Liver (tissue), 9 donors: Measurements from ENCODE around the gene UBAP1L. TPM values are rescaled to one million over a fixed set of nuclear protein-coding genes. Genes with fewer than 3 reads are reported as not detected.

ENCODE experiments used
- DNase-seq: peaks from one replicate; pipeline ENCODE4 v3.0.0-alpha.2; 2017; ENCODE audit warnings: low spot score
- H3K27ac ChIP-seq, 2 donors: one replicate each; pipeline ENCODE4 v1.7.0; 2013; ENCODE audit warnings: inconsistent platforms in 2 of 2, low read length in 2 of 2, control low read depth in 1 of 2, low read depth in 1 of 2, mild to moderate bottlenecking in 1 of 2
- H3K27me3 ChIP-seq, 4 donors: one replicate each; pipeline versions ENCODE4 v1.6.1 to v1.7.0; 2013; ENCODE audit warnings: low read length in 3 of 4, inconsistent platforms in 1 of 4, mild to moderate bottlenecking in 1 of 4, moderate library complexity in 1 of 4; ENCODE audit not compliant: control insufficient read depth in 4 of 4, insufficient read depth in 4 of 4
- H3K36me3 ChIP-seq, 4 donors: one replicate each; pipeline versions ENCODE4 v1.6.1 to v1.7.0; 2013; ENCODE audit warnings: low read length in 3 of 4, mild to moderate bottlenecking in 3 of 4, low read depth in 1 of 4, moderate library complexity in 1 of 4; ENCODE audit not compliant: control insufficient read depth in 4 of 4, insufficient read depth in 3 of 4
- H3K4me1 ChIP-seq, 4 donors: one replicate each; pipeline versions ENCODE4 v1.6.1 to v1.7.0; 2013; ENCODE audit warnings: low read length in 3 of 4, mild to moderate bottlenecking in 3 of 4, moderate library complexity in 1 of 4; ENCODE audit not compliant: control insufficient read depth in 4 of 4, insufficient read depth in 4 of 4
- H3K4me3 ChIP-seq, 3 donors: one replicate each; pipeline versions ENCODE4 v1.6.1 to v1.7.0; 2013; ENCODE audit warnings: low read length in 3 of 3, control low read depth in 1 of 3, low read depth in 1 of 3, mild to moderate bottlenecking in 1 of 3
- H3K9ac ChIP-seq, 2 donors: one replicate each; pipeline ENCODE4 v1.7.0; 2013; ENCODE audit warnings: low read length in 2 of 2, mild to moderate bottlenecking in 2 of 2, moderate library complexity in 2 of 2, control low read depth in 1 of 2, low read depth in 1 of 2
- H3K9me3 ChIP-seq, 4 donors: one replicate each; pipeline versions ENCODE4 v1.6.1 to v1.7.0; 2013; ENCODE audit warnings: low read length in 3 of 4; ENCODE audit not compliant: control insufficient read depth in 4 of 4
- ATF3 ChIP-seq: IDR thresholded peaks from 2 replicates; pipeline ENCODE4 v1.6.1; 2016; ENCODE audit warnings: antibody characterized with exemption
- CTCF ChIP-seq: fragments of 150-350 bp; IDR thresholded peaks from 2 replicates; pipeline ENCODE4 v1.5.1; 2017; ENCODE audit warnings: improper control_type of control experiment, low read depth, low read length; ENCODE audit not compliant: missing input control
- EGR1 ChIP-seq, 2 donors: IDR thresholded peaks; 2 replicates each; pipeline ENCODE4 v1.6.1; 2016 to 2018; ENCODE audit warnings: antibody characterized with exemption in 2 of 2, low read depth in 2 of 2
- FOXA1 ChIP-seq: IDR thresholded peaks from 2 replicates; pipeline ENCODE4 v1.6.1; 2016; ENCODE audit warnings: antibody characterized with exemption
- FOXA2 ChIP-seq: IDR thresholded peaks from 2 replicates; pipeline ENCODE4 v1.6.1; 2016; ENCODE audit warnings: antibody characterized with exemption
- GABPA ChIP-seq, 2 donors: IDR thresholded peaks in 1 of 2; conservative IDR thresholded peaks in 1 of 2; 2 replicates each; pipeline ENCODE4 v1.6.1; 2016; ENCODE audit warnings: antibody characterized with exemption in 2 of 2, mild to moderate bottlenecking in 1 of 2, moderate library complexity in 1 of 2
- HNF4A ChIP-seq, 2 donors: conservative IDR thresholded peaks; 2 replicates each; pipeline ENCODE4 v1.6.1; 2016; ENCODE audit warnings: antibody characterized with exemption in 2 of 2, mild to moderate bottlenecking in 2 of 2
- HNF4G ChIP-seq: IDR thresholded peaks from 2 replicates; pipeline ENCODE4 v1.6.1; 2016; ENCODE audit warnings: antibody characterized with exemption
- JUND ChIP-seq, 2 donors: IDR thresholded peaks; 2 replicates each; pipeline ENCODE4 v1.6.1; 2016; ENCODE audit warnings: antibody characterized with exemption in 2 of 2
- MAX ChIP-seq: IDR thresholded peaks from 2 replicates; pipeline ENCODE4 v1.6.1; 2016; ENCODE audit warnings: antibody characterized with exemption
- NR2F2 ChIP-seq: IDR thresholded peaks from 2 replicates; pipeline ENCODE4 v1.6.1; 2016; ENCODE audit warnings: antibody characterized with exemption
- RAD21 ChIP-seq, 2 donors: IDR thresholded peaks; 2 replicates each; pipeline ENCODE4 v1.6.1; 2016; ENCODE audit warnings: antibody characterized with exemption in 2 of 2, mild to moderate bottlenecking in 2 of 2
- REST ChIP-seq: IDR thresholded peaks from 2 replicates; pipeline ENCODE4 v1.6.1; 2016; ENCODE audit warnings: antibody characterized with exemption, mild to moderate bottlenecking
- RXRA ChIP-seq, 2 donors: IDR thresholded peaks; 2 replicates each; pipeline ENCODE4 v1.6.1; 2017 to 2018; ENCODE audit warnings: antibody characterized with exemption in 2 of 2, mild to moderate bottlenecking in 1 of 2
- SP1 ChIP-seq: IDR thresholded peaks from 2 replicates; pipeline ENCODE4 v1.6.1; 2018; ENCODE audit warnings: antibody characterized with exemption, mild to moderate bottlenecking
- TAF1 ChIP-seq: conservative IDR thresholded peaks from 2 replicates; pipeline ENCODE4 v1.6.1; 2016; ENCODE audit warnings: antibody characterized with exemption, mild to moderate bottlenecking
- YY1 ChIP-seq: IDR thresholded peaks from 2 replicates; pipeline ENCODE4 v1.6.1; 2016; ENCODE audit warnings: antibody characterized with exemption, mild to moderate bottlenecking
- WGBS: extraction: QIAGEN DNeasy Blood & Tissue Kit; methylation state at CpG from one replicate; pipeline ENCODE4 v1.1.7; 2013; 5-methylcytosine and 5-hydroxymethylcytosine counted together
- polyA plus RNA-seq, 2 donors: library from polyadenylated mRNA; stranded (reverse) in 1 of 2; unstranded in 1 of 2; fragments of 200-250 nt in 1 of 2; fragments of >200 nt in 1 of 2; fragmentation: Nextera tagmentation in 1 of 2; extraction: Ambion mirVana in 1 of 2; gene quantifications; one replicate each; pipeline versions ENCODE4 v1.2.1 to v1.2.3, GENCODE V29; 2013 to 2015
- total RNA-seq, 2 donors: library from RNA; depleted of rRNA; stranded (reverse); fragments of >200 nt; gene quantifications; one replicate each; pipeline ENCODE4 v1.2.3, GENCODE V29; 2014
- donor health status: healthy.
- donor health status: healthy.
- donor health status: healthy.
- donor health status: healthy.
- donor health status: healthy.

UBAP1L gene
- total and polyA plus RNA-seq, 4 donors, result 0.57 to 6.9 (median 0.90) TPM

GRCh38 chr15:65066635-65067316 is 48.2 kb downstream of the UBAP1L start:
- Histone ChIP-seq H3K27me3 (no peaks in the 10 kb centered on the region), H3K4me1 (peaks cover 0 to 2% (median 0%) of the 10 kb centered on the region in 4 donors), H3K4me3 (no peak overlapping the region), H3K9me3 (no peaks in the 10 kb centered on the region), H3K36me3 (no peaks in the 10 kb centered on the region), H3K9ac (no peak overlapping the region), H3K27ac (no peak overlapping the region)
- TF ChIP-seq REST (no peak), RXRA (IDR thresholded peaks at IDR 0.05) (no peak), RAD21 (IDR thresholded peaks at IDR 0.05) (no peak), MAX (no peak), EGR1 (IDR thresholded peaks at IDR 0.05; ENCODE audit: low read depth in 2 of 2) (no peak), NR2F2 (no peak), TAF1 (no peak), HNF4A (conservative IDR thresholded peaks at IDR 0.05) (no peak), GABPA (IDR thresholded peaks at IDR 0.05 in 1 of 2, conservative IDR thresholded peaks at IDR 0.05 in 1 of 2) (no peak), HNF4G (no peak), FOXA1 (no peak), JUND (IDR thresholded peaks at IDR 0.05) (no peak), CTCF (no peak)
- WGBS, result 60% methylated on average over 9 of the region's 9 CpGs
- no peak for DNase-seq

GRCh38 chr15:65066001-65066634 is 48.9 kb downstream of the UBAP1L start:
- Histone ChIP-seq H3K9ac (no peak overlapping the region), H3K9me3 (no peaks in the 10 kb centered on the region), H3K27me3 (no peaks in the 10 kb centered on the region), H3K36me3 (no peaks in the 10 kb centered on the region), H3K4me3 (no peak overlapping the region), H3K27ac (no peak overlapping the region), H3K4me1 (peaks cover 0 to 2% (median 0%) of the 10 kb centered on the region in 4 donors)
- DNase-seq, result no peak
- 86% methylated on average over 3 of the region's 3 CpGs for WGBS
- TF ChIP-seq RAD21 (IDR thresholded peaks at IDR 0.05), result no peak
- TF ChIP-seq HNF4A (conservative IDR thresholded peaks at IDR 0.05), result no peak
- TF ChIP-seq TAF1, result no peak
- TF ChIP-seq REST, result no peak
- TF ChIP-seq RXRA (IDR thresholded peaks at IDR 0.05), result no peak
- TF ChIP-seq ATF3, result no peak
- TF ChIP-seq NR2F2, result no peak
- TF ChIP-seq CTCF, result no peak
- TF ChIP-seq MAX, result no peak
- no peak for TF ChIP-seq YY1
- TF ChIP-seq EGR1 (IDR thresholded peaks at IDR 0.05; ENCODE audit: low read depth in 2 of 2), result no peak
- no peak for TF ChIP-seq FOXA2
- no peak for TF ChIP-seq SP1
